Lung (tissue), 12 donors: ENCODE measurements around the gene CRTAC1. TPM values are rescaled to one million over a fixed set of nuclear protein-coding genes. Genes with fewer than 3 reads are reported as not detected.
"Not testable (repeated sequence)": the region's sequence is repeated elsewhere in the genome, so short reads cannot be mapped to it uniquely, and the experiment has no call there.

Experiments used
- ATAC-seq: fragments of 200-7000 bp; cut with Tn5 transposase; one replicate; pipeline ENCODE4 v1.9.1; 2020; ENCODE audit warnings: moderate number of reproducible peaks; ENCODE audit not compliant: insufficient read depth, low FRiP score
- DNase-seq, 3 donors: peaks; one replicate each; pipeline ENCODE4 v3.0.0-alpha.2; 2013 to 2017
- H3K27ac ChIP-seq, 2 donors: one replicate each; pipeline ENCODE4 v1.5.1; 2013; ENCODE audit warnings: mild to moderate bottlenecking in 2 of 2, moderate library complexity in 2 of 2, control low read depth in 1 of 2, inconsistent platforms in 1 of 2, low read depth in 1 of 2, low read length in 1 of 2
- H3K27me3 ChIP-seq, 3 donors: one replicate each; pipeline ENCODE4 v1.5.1; 2013; ENCODE audit warnings: low read length in 2 of 3; ENCODE audit not compliant: control insufficient read depth in 3 of 3, insufficient read depth in 3 of 3
- H3K36me3 ChIP-seq, 4 donors: one replicate each; pipeline ENCODE4 v1.5.1; 2013; ENCODE audit warnings: low read length in 4 of 4, mild to moderate bottlenecking in 1 of 4, moderate library complexity in 1 of 4; ENCODE audit not compliant: control insufficient read depth in 4 of 4, insufficient read depth in 4 of 4
- H3K4me1 ChIP-seq, 5 donors: one replicate each; pipeline ENCODE4 v1.5.1; 2013; ENCODE audit warnings: low read length in 5 of 5, mild to moderate bottlenecking in 2 of 5, moderate library complexity in 1 of 5; ENCODE audit not compliant: control insufficient read depth in 5 of 5, insufficient read depth in 5 of 5
- H3K4me3 ChIP-seq: one replicate; pipeline ENCODE4 v1.5.1; 2013; ENCODE audit warnings: mild to moderate bottlenecking, control low read depth, moderate library complexity
- H3K9ac ChIP-seq, 2 donors: one replicate each; pipeline ENCODE4 v1.5.1; 2013; ENCODE audit warnings: low read length in 2 of 2, control low read depth in 1 of 2; ENCODE audit not compliant: insufficient read depth in 1 of 2
- H3K9me3 ChIP-seq, 4 donors: one replicate each; pipeline ENCODE4 v1.5.1; 2013; ENCODE audit warnings: low read length in 3 of 4, mild to moderate bottlenecking in 1 of 4, moderate library complexity in 1 of 4; ENCODE audit not compliant: control insufficient read depth in 4 of 4, insufficient read depth in 3 of 4
- WGBS, 2 donors: extraction: QIAGEN DNeasy Blood & Tissue Kit; methylation state at CpG; one replicate each; pipeline ENCODE4 v1.1.7; 2013; 5-methylcytosine and 5-hydroxymethylcytosine counted together
- polyA plus RNA-seq, 2 donors: library from polyadenylated mRNA; stranded (reverse); fragments of 200-250 nt; gene quantifications; one replicate each; pipeline ENCODE4 v1.2.1, GENCODE V29; 2013
- total RNA-seq, 2 donors: library from RNA; depleted of rRNA in 1 of 2; stranded (reverse); fragments of >200 nt in 1 of 2; gene quantifications; one replicate each; pipeline ENCODE4 v1.2.1, GENCODE V29; 2014 to 2021
- TF ChIP-seq, protein P1 (sequence below): IDR thresholded peaks from 2 replicates; pipeline ENCODE4 v1.5.1; 2012; ENCODE audit warnings: mild to moderate bottlenecking; ENCODE audit errors: control extremely low read depth, extremely low read depth
- donor health status: control.
- donor health status: control.
- donor health status: Bipolar disorder and iron deficiency.
- donor health status: healthy.
- donor health status: DM: yes; HTN: yes; CAD: no.

Gene CRTAC1
- total and polyA plus RNA-seq, 4 donors: 45.8 to 82.4 (median 54.3) TPM

- ATAC-seq (no peak), DNase-seq (no peak)
- H3K27ac ChIP-seq: no peak overlapping the region
- 24 to 48% methylated on average over 7 of the region's 7 CpGs for WGBS, 2 donors
- no peaks in the 10 kb centered on the region for H3K9me3 ChIP-seq
- H3K4me1 ChIP-seq: peaks cover 0 to 2% (median 0%) of the 10 kb centered on the region in 5 donors
- no peak overlapping the region for H3K9ac ChIP-seq
- H3K36me3 ChIP-seq: no peaks in the 10 kb centered on the region
- no peak overlapping the region for H3K4me3 ChIP-seq
- H3K27me3 ChIP-seq: peaks cover 0 to 3% (median 3%) of the 10 kb centered on the region in 3 donors
- TF ChIP-seq, protein P1, sequence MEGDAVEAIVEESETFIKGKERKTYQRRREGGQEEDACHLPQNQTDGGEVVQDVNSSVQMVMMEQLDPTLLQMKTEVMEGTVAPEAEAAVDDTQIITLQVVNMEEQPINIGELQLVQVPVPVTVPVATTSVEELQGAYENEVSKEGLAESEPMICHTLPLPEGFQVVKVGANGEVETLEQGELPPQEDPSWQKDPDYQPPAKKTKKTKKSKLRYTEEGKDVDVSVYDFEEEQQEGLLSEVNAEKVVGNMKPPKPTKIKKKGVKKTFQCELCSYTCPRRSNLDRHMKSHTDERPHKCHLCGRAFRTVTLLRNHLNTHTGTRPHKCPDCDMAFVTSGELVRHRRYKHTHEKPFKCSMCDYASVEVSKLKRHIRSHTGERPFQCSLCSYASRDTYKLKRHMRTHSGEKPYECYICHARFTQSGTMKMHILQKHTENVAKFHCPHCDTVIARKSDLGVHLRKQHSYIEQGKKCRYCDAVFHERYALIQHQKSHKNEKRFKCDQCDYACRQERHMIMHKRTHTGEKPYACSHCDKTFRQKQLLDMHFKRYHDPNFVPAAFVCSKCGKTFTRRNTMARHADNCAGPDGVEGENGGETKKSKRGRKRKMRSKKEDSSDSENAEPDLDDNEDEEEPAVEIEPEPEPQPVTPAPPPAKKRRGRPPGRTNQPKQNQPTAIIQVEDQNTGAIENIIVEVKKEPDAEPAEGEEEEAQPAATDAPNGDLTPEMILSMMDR: no peak
Measured at GRCh38 chr10:97842656-97843280, 187.7 kb downstream of the CRTAC1 start.

DNA sequence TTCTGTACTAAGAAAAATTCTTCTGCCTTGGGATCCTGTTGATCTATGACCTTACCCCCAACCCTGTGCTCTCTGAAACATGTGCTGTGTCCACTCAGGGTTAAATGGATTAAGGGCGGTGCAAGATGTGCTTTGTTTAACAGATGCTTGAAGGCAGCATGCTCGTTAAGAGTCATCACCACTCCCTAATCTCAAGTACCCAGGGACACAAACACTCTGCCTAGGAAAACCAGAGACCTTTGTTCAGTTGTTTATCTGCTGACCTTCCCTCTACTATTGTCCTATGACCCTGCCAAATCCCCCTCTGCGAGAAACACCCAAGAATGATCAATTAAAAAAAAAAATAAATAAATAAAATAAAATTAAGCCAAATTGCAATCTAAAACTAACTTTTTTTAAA lies 188.3 kb downstream of the CRTAC1 start:
- H3K9me3 ChIP-seq, H3K27me3 ChIP-seq, DNase-seq, H3K27ac ChIP-seq, H3K36me3 ChIP-seq, H3K4me1 ChIP-seq, H3K9ac ChIP-seq, ATAC-seq, H3K4me3 ChIP-seq: not testable (repeated sequence)
- WGBS, 2 donors: 10 to 32% methylated on average over 1 of the region's 3 CpGs

DNA sequence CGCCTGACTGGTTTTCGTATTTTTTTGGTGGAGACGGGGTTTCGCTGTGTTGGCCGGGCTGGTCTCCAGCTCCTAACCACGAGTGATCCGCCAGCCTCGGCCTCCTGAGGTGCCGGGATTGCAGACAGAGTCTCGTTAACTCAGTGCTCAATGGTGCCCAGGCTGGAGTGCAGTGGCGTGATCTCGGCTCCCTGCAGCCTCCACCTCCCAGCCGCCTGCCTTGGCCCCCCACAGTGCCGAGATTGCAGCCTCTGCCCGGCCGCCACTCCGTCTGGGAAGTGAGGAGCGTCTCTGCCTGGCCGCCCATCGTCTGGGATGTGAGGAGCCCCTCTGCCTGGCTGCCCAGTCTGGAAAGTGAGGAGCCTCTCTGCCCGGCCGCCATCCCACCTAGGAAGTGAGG lies 189.3 kb downstream of the CRTAC1 start:
- not testable (repeated sequence) for DNase-seq, H3K36me3 ChIP-seq, H3K9ac ChIP-seq, H3K27me3 ChIP-seq, H3K4me3 ChIP-seq, ATAC-seq, H3K4me1 ChIP-seq, H3K27ac ChIP-seq, H3K9me3 ChIP-seq
- WGBS, 2 donors: 94 to 96% methylated on average over 14 to 18 of the region's 22 CpGs

GRCh38 chr10:97838091-97838490 lies 192.3 kb downstream of the CRTAC1 start:
- Histone ChIP-seq H3K27me3 (peaks cover 0 to 5% (median 2%) of the 10 kb centered on the region in 3 donors), H3K4me3 (no peak overlapping the region), H3K27ac (no peak overlapping the region), H3K9ac (no peak overlapping the region), H3K9me3 (no peaks in the 10 kb centered on the region), H3K4me1 (peaks cover 0 to 6% (median 0%) of the 10 kb centered on the region in 5 donors), H3K36me3 (no peaks in the 10 kb centered on the region)
- TF ChIP-seq, protein P1: no peak
- DNase-seq (no peak), ATAC-seq (no peak)
- 92 to 95% methylated on average over 3 of the region's 3 CpGs for WGBS, 2 donors
